Body of pancreas (tissue), 4 donors: ENCODE measurements around the gene ELP2. TPM values are rescaled to one million over a fixed set of nuclear protein-coding genes. Genes with fewer than 3 reads are reported as not detected.

Source experiments
- ATAC-seq: fragments of 150-250 bp; one replicate; pipeline ENCODE4 v1.9.1; 2016
- DNase-seq, 4 donors: peaks; one replicate each; pipeline ENCODE4 v3.0.0-alpha.2; 2019
- H3K27ac ChIP-seq, 4 donors: fragments of 200-600 bp; sonication (generic); 1 replicate in 3 of 4; 2 replicates in 1 of 4; pipeline versions ENCODE4 v1.5.1 to v1.6.1; 2016 to 2019; ENCODE audit warnings: mild to moderate bottlenecking in 1 of 4, mixed read lengths in 1 of 4, moderate library complexity in 1 of 4
- H3K27me3 ChIP-seq, 2 donors: fragments of 200-600 bp; sonication (generic); one replicate each; pipeline ENCODE4 v1.6.0; 2016; ENCODE audit warnings: mild to moderate bottlenecking in 1 of 2
- H3K36me3 ChIP-seq, 2 donors: fragments of 200-600 bp; sonication (generic); replicated peaks in 1 of 2; 2 replicates each; pipeline ENCODE4 v1.5.1; 2016; ENCODE audit warnings: low read depth in 2 of 2; ENCODE audit not compliant: insufficient read depth in 1 of 2
- H3K4me1 ChIP-seq: fragments of 200-600 bp; sonication (generic); one replicate; pipeline ENCODE4 v1.6.0; 2016
- H3K4me3 ChIP-seq, 2 donors: fragments of 200-600 bp; sonication (generic); 1 replicate in 1 of 2; 2 replicates in 1 of 2; pipeline ENCODE4 v1.5.1; 2016 to 2019
- H3K9me3 ChIP-seq, 3 donors: fragments of 200-600 bp; sonication (generic); 1 replicate in 2 of 3; 2 replicates in 1 of 3; pipeline ENCODE4 v1.5.1; 2016
- CTCF ChIP-seq, 7 experiments: fragments of 450-650 bp in 4 of 7; fragments of 200-600 bp in 3 of 7; sonication (generic) in 3 of 7; IDR thresholded peaks; one replicate each; pipeline ENCODE4 v1.5.1; 2016 to 2019; ENCODE audit warnings: antibody characterized with exemption in 7 of 7
- POLR2A ChIP-seq, 3 donors: fragments of 450-650 bp; IDR thresholded peaks; one replicate each; pipeline ENCODE4 v1.6.1; 2016; ENCODE audit warnings: antibody characterized with exemption in 3 of 3, mild to moderate bottlenecking in 2 of 3
- WGBS, 2 donors: methylation state at CpG; one replicate each; pipeline ENCODE4 v1.1.5; 2017; 5-methylcytosine and 5-hydroxymethylcytosine counted together
- intact Hi-C: fragments of 100-400 bp; cut with DNase I; formaldehyde crosslinking; loops from one replicate; pipeline ENCODE4 v1.15.1; 2023
- total RNA-seq, 2 donors: library from RNA; depleted of rRNA; stranded (reverse); fragments of >200 nt; gene quantifications; one replicate each; pipeline ENCODE4 v1.1.0, GENCODE V29; 2016

ELP2 gene
- total RNA-seq, 2 donors from 2014 or later: 44.2 to 56.8 TPM

- no peak for ATAC-seq
Observed at GRCh38 chr18:36217348-36217747, 87.6 kb downstream of the ELP2 start.

DNA sequence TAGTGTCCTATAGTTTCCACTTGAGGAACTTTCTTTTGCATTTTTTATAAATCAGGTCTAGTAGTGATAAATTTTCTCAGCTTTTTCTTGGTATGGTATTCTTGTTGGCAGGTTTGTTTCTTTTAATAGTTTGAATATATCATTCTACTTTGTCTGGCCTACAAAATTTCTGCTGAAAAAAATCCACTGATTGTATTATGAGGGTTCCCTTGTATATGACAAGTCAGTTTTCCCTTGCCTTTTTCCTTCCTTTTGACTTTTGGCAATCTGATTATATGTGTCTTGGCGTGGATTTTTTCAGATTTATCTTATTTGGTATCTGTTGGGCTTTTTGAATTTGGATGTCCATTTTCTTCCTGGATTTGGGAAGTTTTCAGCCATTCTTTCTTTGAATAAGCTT is 99.5 kb downstream of the ELP2 start:
- 65 to 82% methylated on average over 1 of the region's 1 CpG for WGBS, 2 donors
- H3K4me3 ChIP-seq: no peak overlapping the region
- no peaks in the 10 kb centered on the region for H3K4me1 ChIP-seq
- H3K27ac ChIP-seq: no peak overlapping the region
- H3K9me3 ChIP-seq: peaks cover 0 to 6% (median 2%) of the 10 kb centered on the region in 3 donors
- H3K36me3 ChIP-seq: no peaks in the 10 kb centered on the region
- DNase-seq (no peak), ATAC-seq (no peak)
- TF ChIP-seq POLR2A (IDR thresholded peaks at IDR 0.05): no peak
- TF ChIP-seq CTCF (IDR thresholded peaks at IDR 0.05): no peak
- intact Hi-C loops: no loop called here
- H3K27me3 ChIP-seq: no peaks in the 10 kb centered on the region

More at GRCh38 chr18:36217348-36217747, 87.6 kb downstream of the ELP2 start:
- no peaks in the 10 kb centered on the region for H3K36me3 ChIP-seq
- H3K4me1 ChIP-seq: no peaks in the 10 kb centered on the region
- H3K27me3 ChIP-seq: no peaks in the 10 kb centered on the region
- TF ChIP-seq CTCF (IDR thresholded peaks at IDR 0.05) (no peak), POLR2A (IDR thresholded peaks at IDR 0.05) (no peak)
- no peak for DNase-seq
- intact Hi-C loops: no loop called here
- no peak overlapping the region for H3K4me3 ChIP-seq
- H3K27ac ChIP-seq: no peak overlapping the region
- no peaks in the 10 kb centered on the region for H3K9me3 ChIP-seq
- 75% methylated on average over 3 of the region's 3 CpGs for WGBS, 2 donors

Other genes with a start within 250 kb of the ELP2 start
- gene RPRD1A, start 62.3 kb upstream of the ELP2 start, total RNA-seq: 10 to 100 TPM; 36.3 to 66.6 TPM
- 10 to 100 TPM; 22.6 to 22.7 TPM for gene SLC39A6, start 559 bp upstream of the ELP2 start, total RNA-seq
- gene MOCOS, start 57.6 kb downstream of the ELP2 start, total RNA-seq: 1 to 10 TPM; 1.0 to 1.3 TPM
- 1 to 10 TPM in 1 of 2 donors, under 1 TPM in 1; 0.52 to 2.0 TPM for gene FHOD3, start 167.8 kb downstream of the ELP2 start, total RNA-seq